ENCODE results near the gene EGLN1.
"Not testable (repeated sequence)": the region's sequence is repeated elsewhere in the genome, so short reads cannot be mapped to it uniquely, and the experiment has no call there.

EGLN1 gene

DNA sequence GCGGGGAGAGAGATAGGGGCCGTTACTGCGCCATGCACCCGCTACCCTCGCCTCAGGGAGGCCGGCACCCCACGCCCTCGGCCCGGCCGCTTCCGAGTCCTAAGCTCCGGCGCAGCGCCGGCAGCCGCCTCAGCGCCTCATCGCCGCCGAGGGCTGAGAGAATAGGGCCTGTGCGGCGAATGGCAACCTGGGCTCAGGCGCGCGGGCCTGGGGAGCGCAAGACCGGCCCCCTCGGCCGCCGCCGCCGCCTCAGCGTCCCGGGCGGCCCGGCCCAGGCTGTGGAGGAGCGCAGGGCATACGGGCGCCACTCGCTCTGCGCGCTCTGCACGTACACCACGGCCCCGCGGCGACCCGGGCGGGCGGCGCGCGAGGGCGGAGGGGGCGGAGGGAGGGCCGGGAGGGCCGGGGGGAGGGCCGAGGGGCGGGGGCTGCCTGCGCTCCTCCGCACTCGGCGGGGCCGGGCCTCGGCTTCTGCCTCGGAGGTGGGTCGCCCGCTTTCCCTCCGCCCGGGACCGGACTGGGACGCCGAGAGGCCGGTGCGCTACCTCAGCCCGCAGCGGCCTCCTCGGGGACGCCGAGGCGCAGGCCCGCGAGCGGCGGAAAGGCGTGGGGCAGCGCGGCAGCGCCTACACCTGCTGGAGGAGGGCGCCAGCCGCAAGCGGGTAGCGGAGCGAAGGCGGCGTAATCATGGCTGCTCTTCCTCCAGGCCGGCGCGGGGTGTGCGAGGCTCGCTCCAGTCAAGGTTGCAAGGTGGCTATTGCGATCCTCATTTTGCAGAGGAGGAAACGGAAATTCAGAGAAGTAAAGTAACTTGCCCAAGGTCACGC is at the start of gene EGLN1:
Gene EGLN1 (minus strand): TSS at position 317 of the 827 bp plus-strand sequence. CDS start 399 bp downstream, outside the sequence.
- DNase-seq (ENCODE audit: low read depth in 3 of 3): peak; percentile 58 to 83 (median 73)

DNA sequence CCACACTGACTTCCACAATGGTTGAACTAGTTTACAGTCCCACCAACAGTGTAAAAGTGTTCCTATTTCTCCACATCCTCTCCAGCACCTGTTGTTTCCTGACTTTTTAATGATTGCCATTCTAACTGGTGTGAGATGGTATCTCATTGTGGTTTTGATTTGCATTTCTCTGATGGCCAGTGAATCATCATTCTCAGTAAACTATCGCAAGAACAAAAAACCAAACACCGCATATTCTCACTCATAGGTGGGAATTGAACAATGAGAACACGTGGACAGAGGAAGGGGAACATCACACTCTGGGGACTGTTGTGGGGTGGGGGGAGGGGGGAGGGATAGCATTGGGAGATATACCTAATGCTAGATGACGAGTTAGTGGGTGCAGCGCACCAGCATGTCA is 49.4 kb upstream of the EGLN1 start:
- DNase-seq (ENCODE audit: low read depth in 3 of 3): not testable (repeated sequence)

DNA sequence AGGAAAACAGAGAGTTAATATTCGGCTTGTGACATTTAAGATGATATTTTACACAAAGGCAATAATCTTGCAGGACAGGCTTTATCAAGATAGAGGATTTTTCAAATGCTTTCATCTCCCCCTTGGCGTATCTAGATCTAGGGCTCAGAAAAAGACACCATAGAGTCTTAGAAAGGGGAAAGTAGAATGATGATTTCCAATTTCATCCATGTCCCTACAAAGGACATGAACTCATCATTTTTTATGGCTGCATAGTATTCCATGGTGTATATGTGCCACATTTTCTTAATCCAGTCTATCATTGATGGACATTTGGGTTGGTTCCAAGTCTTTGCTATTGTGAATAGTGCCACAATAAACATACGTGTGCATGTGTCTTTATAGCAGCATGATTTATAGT is 48.9 kb upstream of the EGLN1 start:
- DNase-seq (ENCODE audit: low read depth in 3 of 3): not testable (repeated sequence)

DNA sequence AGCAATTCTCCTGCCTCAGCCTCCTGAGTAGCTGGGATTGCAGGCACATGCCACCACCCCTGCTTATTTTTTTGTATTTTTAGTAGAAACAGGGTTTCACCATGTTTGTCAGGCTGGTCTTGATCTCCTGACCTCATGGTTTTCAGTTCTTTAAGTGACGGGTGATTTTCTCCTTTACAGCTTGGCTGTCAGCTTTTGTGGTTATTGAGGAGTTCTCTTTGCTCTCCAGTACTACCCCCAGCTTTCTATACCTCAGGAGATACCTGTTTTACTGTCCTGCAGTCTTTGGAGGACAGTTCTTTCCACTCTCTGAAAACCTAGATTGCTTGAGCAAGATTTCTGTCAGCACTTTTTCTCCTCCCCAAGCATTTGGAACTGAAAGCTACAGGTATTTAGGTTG is 45.9 kb upstream of the EGLN1 start:
- no peak for DNase-seq (ENCODE audit: low read depth in 3 of 3)

DNA sequence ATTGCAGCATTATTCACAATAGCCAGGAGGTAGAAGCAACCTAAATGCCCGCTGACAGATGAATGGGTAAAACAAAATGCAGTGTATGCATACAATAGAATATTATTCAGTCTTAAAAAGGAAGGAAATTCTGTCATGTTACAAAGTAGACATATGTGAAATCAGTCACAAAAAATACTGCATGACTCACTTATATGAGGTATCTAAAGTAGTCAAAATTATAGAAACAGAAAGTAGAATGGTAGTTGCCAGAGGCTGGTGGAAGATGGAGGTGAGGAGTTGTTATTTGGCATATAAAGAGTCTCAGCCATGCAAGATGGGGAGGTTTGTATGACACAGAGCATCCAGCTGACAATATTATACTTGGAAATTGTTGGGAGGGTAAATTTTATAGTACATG is 43.0 kb upstream of the EGLN1 start:
- no peak for DNase-seq (ENCODE audit: low read depth in 3 of 3)

DNA sequence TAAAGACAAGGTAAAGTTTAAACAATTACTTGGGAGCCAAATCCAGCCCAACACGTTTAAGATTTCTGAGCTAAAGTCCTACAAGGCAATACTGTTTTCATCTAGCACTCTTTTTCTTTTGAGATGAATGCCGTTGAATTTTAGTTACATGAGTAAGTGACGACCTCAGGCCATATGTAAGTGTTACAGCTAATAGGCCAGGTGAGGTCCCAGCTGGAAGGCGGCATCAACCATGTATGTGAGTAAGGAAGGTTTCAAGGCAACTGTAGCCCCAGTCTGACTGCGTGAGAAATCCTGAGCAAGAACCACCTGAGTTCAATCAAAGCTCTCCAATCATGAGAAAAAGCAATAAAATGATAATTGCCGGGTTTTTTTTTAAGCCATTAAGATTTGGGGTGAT is 41.5 kb upstream of the EGLN1 start:
- DNase-seq (ENCODE audit: low read depth in 3 of 3): no peak

DNA sequence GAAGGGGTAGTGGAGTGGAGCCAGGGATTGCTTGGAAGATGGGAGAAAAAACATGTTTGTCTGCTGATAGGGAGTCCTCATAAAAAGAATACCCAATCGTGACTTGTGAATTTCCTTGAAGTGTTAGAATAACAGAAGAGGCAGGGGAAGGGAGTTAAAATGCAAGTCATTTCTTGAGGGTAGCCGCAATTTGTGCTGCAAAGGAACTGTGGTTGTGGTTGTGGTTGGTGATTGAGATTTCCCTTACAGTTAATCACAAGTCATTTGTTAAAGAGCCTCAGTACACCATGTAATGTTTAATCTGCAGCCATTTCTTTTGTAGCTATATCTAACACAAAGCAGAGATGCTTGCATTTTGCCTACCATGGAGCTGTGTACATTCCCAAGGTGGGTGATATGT is 38.5 kb upstream of the EGLN1 start:
- DNase-seq (ENCODE audit: low read depth in 3 of 3): peak; percentile 30 to 46 (median 42)

DNA sequence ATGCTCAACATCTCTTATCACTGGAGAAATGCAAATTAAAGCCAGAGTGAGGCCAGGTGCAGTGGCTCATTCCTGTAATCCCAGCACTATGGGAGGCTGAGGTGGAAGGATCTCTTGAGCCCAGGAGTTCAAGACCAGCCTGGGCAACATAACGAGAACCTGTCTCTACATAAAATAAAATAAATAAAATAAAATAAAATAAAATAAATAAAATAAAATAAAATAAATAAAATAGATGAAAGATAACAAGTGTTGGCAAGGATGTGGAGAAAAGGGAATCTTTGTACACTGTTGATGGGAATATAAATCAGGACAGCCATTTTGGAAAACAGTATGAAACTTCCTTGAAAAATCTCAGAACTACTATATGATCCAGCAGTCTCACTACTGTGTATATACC is 37.4 kb upstream of the EGLN1 start:
- not testable (repeated sequence) for DNase-seq (ENCODE audit: low read depth in 3 of 3)

DNA sequence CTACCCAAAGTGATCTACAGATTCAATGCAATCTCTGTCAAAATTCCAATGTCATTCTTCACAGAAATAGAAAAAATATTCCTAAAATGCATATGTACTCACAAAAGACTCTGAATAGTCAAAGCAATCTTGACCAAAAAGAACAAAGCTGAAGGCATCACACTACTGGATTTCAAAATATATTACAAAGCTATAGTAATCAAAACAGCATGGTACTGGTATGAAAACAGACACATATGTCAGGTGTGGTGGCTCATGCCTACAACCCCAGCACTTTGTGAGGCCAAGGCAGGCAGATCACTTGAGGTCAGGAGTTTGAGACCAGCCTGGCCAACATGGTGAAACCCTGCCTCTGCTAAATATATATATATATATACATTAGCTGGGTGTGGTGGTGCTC is 35.9 kb upstream of the EGLN1 start:
- DNase-seq (ENCODE audit: low read depth in 3 of 3): not testable (repeated sequence)

DNA sequence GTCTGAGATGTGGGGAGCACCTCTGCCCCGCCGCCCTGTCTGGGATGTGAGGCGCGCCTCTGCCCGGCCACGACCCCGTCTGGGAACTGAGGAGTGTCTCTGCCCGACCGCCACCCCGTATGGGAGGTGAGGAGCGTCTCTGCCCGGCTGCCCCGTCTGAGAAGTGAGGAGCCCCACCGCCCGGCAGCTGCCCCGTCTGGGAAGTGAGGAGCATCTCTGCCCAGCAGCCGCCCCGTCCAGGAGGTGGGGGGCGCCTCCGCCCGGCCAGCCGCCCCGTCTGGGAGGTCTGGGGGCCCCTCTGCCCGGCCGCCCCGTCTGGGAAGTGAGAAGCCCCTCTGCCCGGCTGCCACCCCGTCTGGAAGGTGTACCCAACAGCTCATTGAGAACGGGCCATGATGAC is 32.0 kb upstream of the EGLN1 start:
- DNase-seq (ENCODE audit: low read depth in 3 of 3): not testable (repeated sequence)

DNA sequence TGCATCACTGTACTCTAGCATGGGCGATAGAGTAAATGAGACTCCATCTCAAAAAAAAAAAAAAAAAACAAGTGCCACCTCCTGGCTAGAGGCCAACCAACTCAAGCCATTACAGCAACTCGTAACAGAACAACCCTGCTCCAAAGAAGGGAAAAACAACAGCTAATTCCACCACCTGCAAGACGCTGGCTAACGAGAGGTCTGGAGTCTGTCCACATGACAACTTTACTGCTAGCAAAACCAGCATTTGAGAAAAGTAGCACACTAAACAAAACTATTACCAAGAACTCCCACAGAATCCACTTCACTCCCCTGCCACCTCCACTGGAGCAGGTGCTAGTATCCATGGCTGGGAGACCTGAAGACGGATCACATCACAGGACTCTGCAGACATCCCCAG is 24.1 kb upstream of the EGLN1 start:
- no peak for DNase-seq (ENCODE audit: low read depth in 3 of 3)

DNA sequence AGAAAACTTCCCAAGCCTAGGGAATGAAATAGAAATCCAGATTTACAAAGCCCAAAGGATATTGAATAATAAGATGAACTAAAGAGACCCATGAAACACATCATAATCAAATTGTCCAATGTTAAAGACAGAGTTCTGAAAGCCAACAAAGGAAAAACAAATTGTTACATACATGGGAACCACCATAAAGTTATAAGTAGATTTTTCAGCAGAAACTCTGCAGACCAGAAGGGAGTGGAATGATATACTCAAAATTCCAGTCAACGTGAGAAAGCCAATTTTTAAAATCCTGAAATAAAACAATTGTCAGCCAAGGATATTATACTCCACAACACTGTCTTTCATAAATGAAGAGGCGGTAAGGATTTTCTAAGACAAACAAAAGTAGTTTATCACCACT is 22.0 kb upstream of the EGLN1 start:
- no peak for DNase-seq (ENCODE audit: low read depth in 3 of 3)

DNA sequence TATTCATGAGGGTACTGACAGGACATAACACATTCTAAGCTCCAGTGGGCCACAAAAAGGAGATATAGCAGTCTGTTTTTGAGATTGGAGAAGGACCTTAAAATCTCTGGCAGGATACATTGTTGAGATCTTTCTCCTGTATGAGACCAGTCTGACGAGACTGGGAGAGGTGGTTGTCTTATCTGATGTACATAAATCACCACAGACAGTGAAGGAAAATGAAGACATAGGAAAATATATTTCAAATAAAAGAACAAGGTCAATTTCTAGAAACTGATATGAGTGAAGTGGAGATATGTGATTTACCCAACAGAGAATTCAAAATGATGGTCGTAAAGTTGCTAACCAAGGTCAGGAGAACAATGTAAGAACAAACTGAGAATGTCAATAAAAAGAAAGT is 21.3 kb upstream of the EGLN1 start:
- no peak for DNase-seq (ENCODE audit: low read depth in 3 of 3)

DNA sequence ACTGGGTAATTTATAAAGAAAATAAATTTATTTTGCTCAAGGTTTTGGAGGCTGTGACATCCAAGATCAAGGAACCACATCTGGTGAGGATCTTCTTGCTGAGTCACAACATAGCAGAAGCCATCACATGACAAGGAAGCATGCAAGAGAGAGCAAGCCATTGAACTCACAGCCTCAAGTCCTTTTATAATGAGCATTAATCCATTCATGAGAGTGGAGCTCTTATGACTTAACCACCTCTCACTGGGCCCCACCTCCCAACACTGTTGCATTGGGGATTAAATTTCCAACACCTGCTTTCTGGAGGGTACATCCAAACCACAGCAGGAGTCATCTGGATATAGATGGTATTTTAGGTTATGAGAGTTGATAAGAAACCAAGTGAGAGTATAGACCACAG is 20.6 kb upstream of the EGLN1 start:
- no peak for DNase-seq (ENCODE audit: low read depth in 3 of 3)

DNA sequence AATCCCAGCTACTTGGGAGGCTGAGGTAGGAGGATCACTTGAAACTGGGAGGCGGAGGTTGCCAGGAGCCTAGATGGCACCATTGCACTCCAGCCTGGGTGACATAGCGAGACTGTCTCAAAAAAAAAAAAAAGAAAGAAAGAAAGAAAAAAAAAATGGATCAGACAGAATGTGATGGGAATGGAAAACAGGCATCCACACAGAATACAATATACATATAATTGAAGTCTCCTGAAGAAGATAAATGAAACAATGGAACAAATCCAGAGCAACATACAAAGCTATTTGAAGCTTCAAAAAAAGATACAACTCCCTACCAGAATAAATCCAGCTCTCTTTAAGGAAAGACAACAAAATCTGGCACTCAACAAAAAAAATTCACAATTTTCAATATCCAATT is 10.9 kb upstream of the EGLN1 start:
- no peak for DNase-seq (ENCODE audit: low read depth in 3 of 3)

DNA sequence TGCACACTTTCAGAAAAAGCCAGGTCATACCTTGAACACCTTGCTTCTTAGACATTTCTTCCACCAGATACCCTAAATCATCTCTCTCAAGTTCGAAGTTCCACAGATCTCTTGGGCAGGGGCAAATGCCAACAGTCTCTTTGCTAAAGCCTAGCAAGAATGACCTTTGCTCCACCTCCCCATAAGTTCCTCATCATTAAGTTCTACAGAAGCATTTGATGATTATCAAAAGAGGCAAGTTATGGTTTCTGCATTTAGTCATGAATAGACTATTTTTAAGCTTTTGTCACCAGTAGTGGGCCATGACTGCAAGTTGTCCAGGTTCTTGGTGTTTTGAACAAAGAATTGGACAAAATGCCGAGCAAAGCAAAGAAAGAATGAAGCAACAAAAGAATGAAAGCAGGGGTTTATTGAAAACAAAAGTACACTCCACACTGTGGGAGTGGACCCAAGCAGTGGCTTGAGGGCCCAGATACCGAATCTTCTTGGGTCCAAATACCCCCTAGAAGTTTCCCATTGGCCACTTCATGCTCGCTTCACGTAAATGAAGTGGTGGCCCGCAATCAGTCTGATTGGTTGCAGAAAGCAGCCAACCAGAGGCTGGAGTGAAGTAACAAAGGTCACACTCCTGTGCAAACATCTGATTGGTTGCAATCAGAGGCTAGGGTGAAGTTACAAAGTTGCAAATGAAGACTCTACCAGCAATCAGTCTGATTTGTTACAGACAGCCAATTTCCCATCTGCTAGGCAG is 9.8 kb upstream of the EGLN1 start:
- DNase-seq (ENCODE audit: low read depth in 3 of 3): no peak

DNA sequence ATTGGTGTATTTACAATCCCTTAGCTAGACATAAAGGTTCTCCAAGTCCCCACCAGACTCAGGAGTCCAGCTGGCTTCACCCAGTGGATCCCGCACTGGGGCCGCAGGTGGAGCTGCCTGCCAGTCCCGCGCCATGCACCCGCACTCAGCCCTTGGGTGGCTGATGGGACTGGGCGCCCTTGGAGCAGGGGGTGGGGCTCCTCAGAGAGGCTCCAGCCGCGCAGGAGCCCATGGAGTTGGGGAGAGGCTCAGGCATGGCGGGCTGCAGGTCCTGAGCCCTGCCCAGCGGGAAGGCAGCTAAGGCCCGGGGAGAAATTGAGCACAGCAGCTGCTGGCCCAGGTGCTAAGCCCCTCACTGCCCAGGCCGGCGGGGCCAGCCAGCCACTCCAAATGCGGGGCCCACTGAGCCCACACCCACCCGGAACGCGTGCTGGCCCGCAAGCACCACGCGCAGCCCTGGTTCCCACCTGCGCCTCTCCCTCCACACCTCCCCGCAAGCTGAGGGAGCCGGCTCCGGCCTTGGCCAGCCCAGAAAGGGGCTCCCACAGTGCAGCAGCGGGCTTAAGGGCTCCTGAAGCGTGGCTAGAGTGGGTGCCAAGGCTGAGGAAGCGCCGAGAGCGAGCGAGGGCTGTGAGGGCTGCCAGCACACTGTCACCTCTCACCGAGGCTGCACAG is 8.7 kb upstream of the EGLN1 start:
- DNase-seq (ENCODE audit: low read depth in 3 of 3): not testable (repeated sequence)

DNA sequence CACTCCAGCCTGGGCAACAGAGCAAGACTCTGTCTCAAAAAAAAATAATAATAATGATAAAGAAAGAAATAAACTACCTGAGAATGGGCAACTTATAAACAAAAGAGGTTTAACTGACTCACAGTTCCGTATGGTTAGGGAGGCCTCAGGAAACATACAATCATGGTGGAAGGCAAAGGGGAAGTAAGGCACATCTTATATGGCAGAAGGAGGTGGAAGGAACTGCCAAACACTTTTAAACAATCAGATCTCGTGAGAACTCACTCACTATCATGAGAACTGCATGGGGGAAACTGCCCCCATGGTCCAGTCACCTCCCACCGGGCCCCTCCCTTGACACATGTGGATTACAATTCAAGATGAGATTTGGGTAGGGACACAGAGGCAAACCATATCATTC is 6.3 kb upstream of the EGLN1 start:
- DNase-seq (ENCODE audit: low read depth in 3 of 3): no peak

DNA sequence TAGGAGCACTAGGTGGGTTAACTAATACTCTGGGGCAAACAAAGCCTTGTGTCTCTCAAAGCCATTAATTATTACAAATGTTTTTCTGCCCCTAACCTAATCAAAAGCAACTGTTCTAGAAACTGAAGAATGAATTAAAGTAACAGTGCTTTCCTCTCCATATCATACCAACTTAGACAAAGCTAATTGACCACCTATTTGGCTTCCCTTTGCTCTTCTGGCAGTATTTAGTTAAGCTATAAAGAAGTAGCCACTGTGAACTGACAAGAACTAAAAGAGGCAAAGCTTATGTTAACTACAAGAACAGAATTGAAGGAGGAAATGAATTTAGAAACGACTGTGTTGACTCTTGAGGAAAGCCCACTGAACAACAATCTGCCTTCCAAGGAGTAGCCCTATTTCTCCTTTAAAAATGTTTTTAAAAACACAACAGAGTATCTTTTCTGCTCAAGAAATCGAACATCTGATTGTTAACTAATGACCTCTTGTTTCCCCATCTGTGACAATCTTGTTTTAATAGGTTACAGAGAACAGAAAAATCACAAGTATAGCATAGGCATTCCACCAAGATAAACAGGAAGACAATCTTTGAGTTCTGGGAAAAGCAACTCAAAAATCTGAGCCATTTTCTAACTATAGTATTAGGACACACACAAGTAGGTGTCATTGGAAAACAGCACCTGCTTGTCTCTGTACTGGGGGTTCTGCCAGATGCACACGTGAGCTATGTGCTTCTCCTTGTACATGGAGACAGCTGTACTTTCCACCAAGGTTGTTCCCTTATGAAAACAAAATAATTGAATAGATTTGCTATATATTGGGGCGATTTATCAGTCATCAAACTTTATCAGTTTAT is 3.1 kb upstream of the EGLN1 start:
- no peak for DNase-seq (ENCODE audit: low read depth in 3 of 3)

DNA sequence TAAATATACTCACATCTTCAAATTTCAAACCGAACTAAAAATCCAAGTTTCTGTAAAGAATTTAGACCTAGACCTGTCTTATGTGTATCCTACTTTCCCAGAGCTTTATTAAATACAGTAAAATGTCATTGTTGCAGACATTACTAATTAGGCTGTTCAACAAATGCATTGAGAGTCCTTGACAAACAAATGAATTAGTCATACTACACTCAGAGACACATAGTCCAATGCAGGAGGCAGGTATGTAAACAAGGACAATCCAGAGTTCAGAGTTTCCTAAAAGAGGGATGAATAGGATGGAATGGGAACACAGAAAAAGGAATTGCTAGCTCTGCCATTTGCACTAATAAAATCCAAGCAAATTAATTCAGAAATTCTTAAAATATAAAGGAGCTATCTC is 1.6 kb upstream of the EGLN1 start:
- no peak for DNase-seq (ENCODE audit: low read depth in 3 of 3)

DNA sequence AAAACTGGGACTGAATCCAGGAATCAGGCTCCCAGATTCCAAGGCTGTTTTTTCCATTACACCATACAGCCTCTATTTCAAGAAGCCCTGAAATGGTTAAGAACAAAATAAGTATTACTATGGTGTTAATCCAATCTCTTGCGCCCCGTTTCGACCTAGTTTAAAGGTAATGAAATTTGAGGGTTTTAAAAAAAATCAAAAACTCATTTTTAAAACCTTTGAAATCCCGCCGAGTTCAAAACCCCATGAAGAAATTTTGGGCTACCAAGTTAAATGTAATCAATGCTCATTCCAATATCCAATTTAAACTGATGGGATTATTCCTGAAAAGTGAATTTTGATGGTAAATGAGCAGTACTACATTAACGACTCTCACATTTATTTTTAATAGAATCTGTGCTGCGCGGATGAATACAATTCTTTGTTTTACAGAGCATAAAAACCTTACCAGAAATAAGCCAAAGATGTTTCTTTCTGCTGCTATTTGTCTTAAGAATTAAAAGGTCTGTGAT is 767 bp upstream of the EGLN1 start:
- DNase-seq (ENCODE audit: low read depth in 3 of 3): no peak
